Prostate gland (tissue), 2 donors: ENCODE results near the gene SLC1A6.
"Not testable (repeated sequence)": the region's sequence is repeated elsewhere in the genome, so short reads cannot be mapped to it uniquely, and the experiment has no call there.

Source experiments
- POLR2A ChIP-seq: fragments of 450-650 bp; IDR thresholded peaks from one replicate; pipeline ENCODE4 v1.6.1; 2016; ENCODE audit warnings: antibody characterized with exemption, mild to moderate bottlenecking
- POLR2AphosphoS5 ChIP-seq: sonication (generic); formaldehyde crosslinking; IDR thresholded peaks from one replicate; pipeline ENCODE4 v1.6.1; 2017; ENCODE audit warnings: antibody characterized with exemption
- TF ChIP-seq, protein P1 (sequence below), 4 experiments: fragments of 200-600 bp in 2 of 4; fragments of 450-650 bp in 2 of 4; sonication (generic) in 2 of 4; IDR thresholded peaks; 1 replicate in 3 of 4; 2 replicates in 1 of 4; pipeline ENCODE4 v1.5.1; 2016 to 2019; ENCODE audit warnings: antibody characterized with exemption in 4 of 4, mild to moderate bottlenecking in 2 of 4, moderate library complexity in 2 of 4

GRCh38 chr19:15018836-15019235 lies 39.2 kb upstream of the SLC1A6 start:
- not testable (repeated sequence) for TF ChIP-seq POLR2A, POLR2AphosphoS5
- TF ChIP-seq, protein P1, sequence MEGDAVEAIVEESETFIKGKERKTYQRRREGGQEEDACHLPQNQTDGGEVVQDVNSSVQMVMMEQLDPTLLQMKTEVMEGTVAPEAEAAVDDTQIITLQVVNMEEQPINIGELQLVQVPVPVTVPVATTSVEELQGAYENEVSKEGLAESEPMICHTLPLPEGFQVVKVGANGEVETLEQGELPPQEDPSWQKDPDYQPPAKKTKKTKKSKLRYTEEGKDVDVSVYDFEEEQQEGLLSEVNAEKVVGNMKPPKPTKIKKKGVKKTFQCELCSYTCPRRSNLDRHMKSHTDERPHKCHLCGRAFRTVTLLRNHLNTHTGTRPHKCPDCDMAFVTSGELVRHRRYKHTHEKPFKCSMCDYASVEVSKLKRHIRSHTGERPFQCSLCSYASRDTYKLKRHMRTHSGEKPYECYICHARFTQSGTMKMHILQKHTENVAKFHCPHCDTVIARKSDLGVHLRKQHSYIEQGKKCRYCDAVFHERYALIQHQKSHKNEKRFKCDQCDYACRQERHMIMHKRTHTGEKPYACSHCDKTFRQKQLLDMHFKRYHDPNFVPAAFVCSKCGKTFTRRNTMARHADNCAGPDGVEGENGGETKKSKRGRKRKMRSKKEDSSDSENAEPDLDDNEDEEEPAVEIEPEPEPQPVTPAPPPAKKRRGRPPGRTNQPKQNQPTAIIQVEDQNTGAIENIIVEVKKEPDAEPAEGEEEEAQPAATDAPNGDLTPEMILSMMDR (IDR thresholded peaks at IDR 0.05) = not testable (repeated sequence)
